GM23338 (cell line): ENCODE data around the gene MKLN1.

Experiments
- CREB1 ChIP-seq: fragments of 250-450 bp; sonication (Bioruptor Pico); IDR thresholded peaks from 2 replicates; pipeline ENCODE4 v1.5.0; 2020; ENCODE audit warnings: low read depth, mild to moderate bottlenecking, moderate library complexity
- EZH2 ChIP-seq: fragments of 200-600 bp; sonication (generic); IDR thresholded peaks from one replicate; pipeline ENCODE4 v1.8.0; 2017; ENCODE audit warnings: antibody characterized with exemption, mild to moderate bottlenecking, low read depth; ENCODE audit not compliant: unreplicated experiment
- EZH2phosphoT487 ChIP-seq: fragments of 200-600 bp; sonication (generic); IDR thresholded peaks from one replicate; pipeline ENCODE4 v1.8.1; 2018; ENCODE audit warnings: antibody characterized with exemption; ENCODE audit not compliant: unreplicated experiment
- JUNB ChIP-seq: IDR thresholded peaks from one replicate; pipeline ENCODE4 v1.6.1; 2016; ENCODE audit warnings: antibody characterized with exemption; ENCODE audit not compliant: unreplicated experiment
- NANOG ChIP-seq: IDR thresholded peaks from 2 replicates; pipeline ENCODE4 v1.6.1; 2016; ENCODE audit warnings: antibody characterized with exemption, borderline replicate concordance
- POLR2AphosphoS5 ChIP-seq: IDR thresholded peaks from 2 replicates; pipeline ENCODE4 v1.6.1; 2016; ENCODE audit warnings: antibody characterized with exemption, low read depth
- STAT1 ChIP-seq: IDR thresholded peaks from one replicate; pipeline ENCODE4 v1.6.1; 2016; ENCODE audit warnings: antibody characterized with exemption; ENCODE audit not compliant: unreplicated experiment
- ZNF331 ChIP-seq: fragments of 250-450 bp; sonication (Bioruptor Pico); IDR thresholded peaks from 2 replicates; pipeline ENCODE4 v1.5.0; 2020; ENCODE audit warnings: low read depth, mild to moderate bottlenecking, moderate library complexity
- TF ChIP-seq, protein P1 (sequence below), 2 experiments: fragments of 200-600 bp in 1 of 2; sonication (generic) in 1 of 2; conservative IDR thresholded peaks; 2 replicates each; pipeline versions ENCODE4 v1.5.1 to v1.6.1; 2016 to 2017; ENCODE audit warnings: antibody characterized with exemption in 2 of 2, low read depth in 2 of 2, mild to moderate bottlenecking in 2 of 2, moderate library complexity in 1 of 2
- TF ChIP-seq, protein P2 (sequence below): IDR thresholded peaks from one replicate; pipeline ENCODE4 v1.6.1; 2018; ENCODE audit warnings: antibody characterized with exemption; ENCODE audit not compliant: unreplicated experiment
- TF ChIP-seq, protein P3 (sequence below): IDR thresholded peaks from 2 replicates; pipeline ENCODE4 v1.6.1; 2016; ENCODE audit warnings: antibody characterized with exemption
- TF ChIP-seq, protein P4 (sequence below): fragments of 250-450 bp; sonication (Bioruptor Pico); IDR thresholded peaks from 2 replicates; pipeline ENCODE4 v1.5.0; 2020; ENCODE audit warnings: mild to moderate bottlenecking, moderate library complexity

DNA sequence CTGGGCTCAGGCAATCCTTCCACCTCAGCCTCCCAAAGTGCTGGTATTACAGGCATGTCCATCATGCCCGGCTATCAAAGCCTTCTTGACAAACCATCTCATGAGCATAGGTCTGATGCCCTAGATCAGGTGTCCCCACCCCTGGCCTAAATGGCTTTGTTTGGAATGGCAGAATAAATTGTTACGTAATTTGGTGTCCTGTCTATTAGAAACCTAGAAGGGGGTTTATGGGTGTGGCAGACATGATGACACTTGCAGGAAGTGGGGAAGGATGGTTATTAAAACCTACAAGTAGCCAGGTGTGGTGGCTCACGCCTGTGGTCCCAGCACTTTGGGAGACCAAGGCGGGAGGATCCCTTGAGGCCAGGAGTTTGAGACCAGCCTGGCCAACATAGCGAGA is 38.6 kb upstream of the MKLN1 start:
- TF ChIP-seq, protein P1, sequence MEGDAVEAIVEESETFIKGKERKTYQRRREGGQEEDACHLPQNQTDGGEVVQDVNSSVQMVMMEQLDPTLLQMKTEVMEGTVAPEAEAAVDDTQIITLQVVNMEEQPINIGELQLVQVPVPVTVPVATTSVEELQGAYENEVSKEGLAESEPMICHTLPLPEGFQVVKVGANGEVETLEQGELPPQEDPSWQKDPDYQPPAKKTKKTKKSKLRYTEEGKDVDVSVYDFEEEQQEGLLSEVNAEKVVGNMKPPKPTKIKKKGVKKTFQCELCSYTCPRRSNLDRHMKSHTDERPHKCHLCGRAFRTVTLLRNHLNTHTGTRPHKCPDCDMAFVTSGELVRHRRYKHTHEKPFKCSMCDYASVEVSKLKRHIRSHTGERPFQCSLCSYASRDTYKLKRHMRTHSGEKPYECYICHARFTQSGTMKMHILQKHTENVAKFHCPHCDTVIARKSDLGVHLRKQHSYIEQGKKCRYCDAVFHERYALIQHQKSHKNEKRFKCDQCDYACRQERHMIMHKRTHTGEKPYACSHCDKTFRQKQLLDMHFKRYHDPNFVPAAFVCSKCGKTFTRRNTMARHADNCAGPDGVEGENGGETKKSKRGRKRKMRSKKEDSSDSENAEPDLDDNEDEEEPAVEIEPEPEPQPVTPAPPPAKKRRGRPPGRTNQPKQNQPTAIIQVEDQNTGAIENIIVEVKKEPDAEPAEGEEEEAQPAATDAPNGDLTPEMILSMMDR (conservative IDR thresholded peaks at IDR 0.05; ENCODE audit: low read depth in 2 of 2) = no peak
- TF ChIP-seq NANOG = no peak
- TF ChIP-seq, protein P2, sequence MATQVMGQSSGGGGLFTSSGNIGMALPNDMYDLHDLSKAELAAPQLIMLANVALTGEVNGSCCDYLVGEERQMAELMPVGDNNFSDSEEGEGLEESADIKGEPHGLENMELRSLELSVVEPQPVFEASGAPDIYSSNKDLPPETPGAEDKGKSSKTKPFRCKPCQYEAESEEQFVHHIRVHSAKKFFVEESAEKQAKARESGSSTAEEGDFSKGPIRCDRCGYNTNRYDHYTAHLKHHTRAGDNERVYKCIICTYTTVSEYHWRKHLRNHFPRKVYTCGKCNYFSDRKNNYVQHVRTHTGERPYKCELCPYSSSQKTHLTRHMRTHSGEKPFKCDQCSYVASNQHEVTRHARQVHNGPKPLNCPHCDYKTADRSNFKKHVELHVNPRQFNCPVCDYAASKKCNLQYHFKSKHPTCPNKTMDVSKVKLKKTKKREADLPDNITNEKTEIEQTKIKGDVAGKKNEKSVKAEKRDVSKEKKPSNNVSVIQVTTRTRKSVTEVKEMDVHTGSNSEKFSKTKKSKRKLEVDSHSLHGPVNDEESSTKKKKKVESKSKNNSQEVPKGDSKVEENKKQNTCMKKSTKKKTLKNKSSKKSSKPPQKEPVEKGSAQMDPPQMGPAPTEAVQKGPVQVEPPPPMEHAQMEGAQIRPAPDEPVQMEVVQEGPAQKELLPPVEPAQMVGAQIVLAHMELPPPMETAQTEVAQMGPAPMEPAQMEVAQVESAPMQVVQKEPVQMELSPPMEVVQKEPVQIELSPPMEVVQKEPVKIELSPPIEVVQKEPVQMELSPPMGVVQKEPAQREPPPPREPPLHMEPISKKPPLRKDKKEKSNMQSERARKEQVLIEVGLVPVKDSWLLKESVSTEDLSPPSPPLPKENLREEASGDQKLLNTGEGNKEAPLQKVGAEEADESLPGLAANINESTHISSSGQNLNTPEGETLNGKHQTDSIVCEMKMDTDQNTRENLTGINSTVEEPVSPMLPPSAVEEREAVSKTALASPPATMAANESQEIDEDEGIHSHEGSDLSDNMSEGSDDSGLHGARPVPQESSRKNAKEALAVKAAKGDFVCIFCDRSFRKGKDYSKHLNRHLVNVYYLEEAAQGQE = no peak
- TF ChIP-seq JUNB = no peak
- TF ChIP-seq CREB1 (CRISPR knock-in tag) = no peak
- TF ChIP-seq, protein P3, sequence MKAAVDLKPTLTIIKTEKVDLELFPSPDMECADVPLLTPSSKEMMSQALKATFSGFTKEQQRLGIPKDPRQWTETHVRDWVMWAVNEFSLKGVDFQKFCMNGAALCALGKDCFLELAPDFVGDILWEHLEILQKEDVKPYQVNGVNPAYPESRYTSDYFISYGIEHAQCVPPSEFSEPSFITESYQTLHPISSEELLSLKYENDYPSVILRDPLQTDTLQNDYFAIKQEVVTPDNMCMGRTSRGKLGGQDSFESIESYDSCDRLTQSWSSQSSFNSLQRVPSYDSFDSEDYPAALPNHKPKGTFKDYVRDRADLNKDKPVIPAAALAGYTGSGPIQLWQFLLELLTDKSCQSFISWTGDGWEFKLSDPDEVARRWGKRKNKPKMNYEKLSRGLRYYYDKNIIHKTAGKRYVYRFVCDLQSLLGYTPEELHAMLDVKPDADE = no peak
- no peak for TF ChIP-seq POLR2AphosphoS5
- TF ChIP-seq EZH2phosphoT487 = no peak
- TF ChIP-seq ZNF331 (CRISPR knock-in tag) = no peak
- no peak for TF ChIP-seq EZH2
- no peak for TF ChIP-seq STAT1
- TF ChIP-seq, protein P4, sequence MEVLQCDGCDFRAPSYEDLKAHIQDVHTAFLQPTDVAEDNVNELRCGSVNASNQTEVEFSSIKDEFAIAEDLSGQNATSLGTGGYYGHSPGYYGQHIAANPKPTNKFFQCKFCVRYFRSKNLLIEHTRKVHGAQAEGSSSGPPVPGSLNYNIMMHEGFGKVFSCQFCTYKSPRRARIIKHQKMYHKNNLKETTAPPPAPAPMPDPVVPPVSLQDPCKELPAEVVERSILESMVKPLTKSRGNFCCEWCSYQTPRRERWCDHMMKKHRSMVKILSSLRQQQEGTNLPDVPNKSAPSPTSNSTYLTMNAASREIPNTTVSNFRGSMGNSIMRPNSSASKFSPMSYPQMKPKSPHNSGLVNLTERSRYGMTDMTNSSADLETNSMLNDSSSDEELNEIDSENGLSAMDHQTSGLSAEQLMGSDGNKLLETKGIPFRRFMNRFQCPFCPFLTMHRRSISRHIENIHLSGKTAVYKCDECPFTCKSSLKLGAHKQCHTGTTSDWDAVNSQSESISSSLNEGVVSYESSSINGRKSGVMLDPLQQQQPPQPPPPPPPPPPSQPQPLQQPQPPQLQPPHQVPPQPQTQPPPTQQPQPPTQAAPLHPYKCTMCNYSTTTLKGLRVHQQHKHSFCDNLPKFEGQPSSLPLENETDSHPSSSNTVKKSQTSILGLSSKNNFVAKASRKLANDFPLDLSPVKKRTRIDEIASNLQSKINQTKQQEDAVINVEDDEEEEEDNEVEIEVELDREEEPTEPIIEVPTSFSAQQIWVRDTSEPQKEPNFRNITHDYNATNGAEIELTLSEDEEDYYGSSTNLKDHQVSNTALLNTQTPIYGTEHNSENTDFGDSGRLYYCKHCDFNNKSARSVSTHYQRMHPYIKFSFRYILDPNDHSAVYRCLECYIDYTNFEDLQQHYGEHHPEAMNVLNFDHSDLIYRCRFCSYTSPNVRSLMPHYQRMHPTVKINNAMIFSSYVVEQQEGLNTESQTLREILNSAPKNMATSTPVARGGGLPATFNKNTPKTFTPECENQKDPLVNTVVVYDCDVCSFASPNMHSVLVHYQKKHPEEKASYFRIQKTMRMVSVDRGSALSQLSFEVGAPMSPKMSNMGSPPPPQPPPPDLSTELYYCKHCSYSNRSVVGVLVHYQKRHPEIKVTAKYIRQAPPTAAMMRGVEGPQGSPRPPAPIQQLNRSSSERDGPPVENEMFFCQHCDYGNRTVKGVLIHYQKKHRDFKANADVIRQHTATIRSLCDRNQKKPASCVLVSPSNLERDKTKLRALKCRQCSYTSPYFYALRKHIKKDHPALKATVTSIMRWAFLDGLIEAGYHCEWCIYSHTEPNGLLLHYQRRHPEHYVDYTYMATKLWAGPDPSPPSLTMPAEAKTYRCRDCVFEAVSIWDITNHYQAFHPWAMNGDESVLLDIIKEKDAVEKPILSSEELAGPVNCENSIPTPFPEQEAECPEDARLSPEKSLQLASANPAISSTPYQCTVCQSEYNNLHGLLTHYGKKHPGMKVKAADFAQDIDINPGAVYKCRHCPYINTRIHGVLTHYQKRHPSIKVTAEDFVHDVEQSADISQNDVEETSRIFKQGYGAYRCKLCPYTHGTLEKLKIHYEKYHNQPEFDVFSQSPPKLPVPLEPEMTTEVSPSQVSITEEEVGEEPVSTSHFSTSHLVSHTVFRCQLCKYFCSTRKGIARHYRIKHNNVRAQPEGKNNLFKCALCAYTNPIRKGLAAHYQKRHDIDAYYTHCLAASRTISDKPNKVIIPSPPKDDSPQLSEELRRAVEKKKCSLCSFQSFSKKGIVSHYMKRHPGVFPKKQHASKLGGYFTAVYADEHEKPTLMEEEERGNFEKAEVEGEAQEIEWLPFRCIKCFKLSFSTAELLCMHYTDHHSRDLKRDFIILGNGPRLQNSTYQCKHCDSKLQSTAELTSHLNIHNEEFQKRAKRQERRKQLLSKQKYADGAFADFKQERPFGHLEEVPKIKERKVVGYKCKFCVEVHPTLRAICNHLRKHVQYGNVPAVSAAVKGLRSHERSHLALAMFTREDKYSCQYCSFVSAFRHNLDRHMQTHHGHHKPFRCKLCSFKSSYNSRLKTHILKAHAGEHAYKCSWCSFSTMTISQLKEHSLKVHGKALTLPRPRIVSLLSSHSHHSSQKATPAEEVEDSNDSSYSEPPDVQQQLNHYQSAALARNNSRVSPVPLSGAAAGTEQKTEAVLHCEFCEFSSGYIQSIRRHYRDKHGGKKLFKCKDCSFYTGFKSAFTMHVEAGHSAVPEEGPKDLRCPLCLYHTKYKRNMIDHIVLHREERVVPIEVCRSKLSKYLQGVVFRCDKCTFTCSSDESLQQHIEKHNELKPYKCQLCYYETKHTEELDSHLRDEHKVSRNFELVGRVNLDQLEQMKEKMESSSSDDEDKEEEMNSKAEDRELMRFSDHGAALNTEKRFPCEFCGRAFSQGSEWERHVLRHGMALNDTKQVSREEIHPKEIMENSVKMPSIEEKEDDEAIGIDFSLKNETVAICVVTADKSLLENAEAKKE = no peak
